H54 (cell line): ENCODE results near the gene SMCO4.

Source experiments
- DNase-seq: peaks from one replicate; pipeline ENCODE4 v3.0.0; 2011; ENCODE audit warnings: low spot score, mixed read lengths; ENCODE audit not compliant: insufficient read length
- FAIRE-seq: peaks from 3 replicates; lab custom pipeline; 2011; peaks lifted over from hg19 to GRCh38; lab: Jason Lieb, UNC
- POLR2A ChIP-seq: IDR thresholded peaks from 2 replicates; pipeline ENCODE4 v1.6.1; 2011; ENCODE audit warnings: low read depth, mild to moderate bottlenecking, low read length

The SMCO4 gene

GRCh38 chr11:93529707-93530467 is 13.3 kb downstream of the SMCO4 start:
- no peak for TF ChIP-seq POLR2A
- DNase-seq = no peak
- no peak for FAIRE-seq

DNA sequence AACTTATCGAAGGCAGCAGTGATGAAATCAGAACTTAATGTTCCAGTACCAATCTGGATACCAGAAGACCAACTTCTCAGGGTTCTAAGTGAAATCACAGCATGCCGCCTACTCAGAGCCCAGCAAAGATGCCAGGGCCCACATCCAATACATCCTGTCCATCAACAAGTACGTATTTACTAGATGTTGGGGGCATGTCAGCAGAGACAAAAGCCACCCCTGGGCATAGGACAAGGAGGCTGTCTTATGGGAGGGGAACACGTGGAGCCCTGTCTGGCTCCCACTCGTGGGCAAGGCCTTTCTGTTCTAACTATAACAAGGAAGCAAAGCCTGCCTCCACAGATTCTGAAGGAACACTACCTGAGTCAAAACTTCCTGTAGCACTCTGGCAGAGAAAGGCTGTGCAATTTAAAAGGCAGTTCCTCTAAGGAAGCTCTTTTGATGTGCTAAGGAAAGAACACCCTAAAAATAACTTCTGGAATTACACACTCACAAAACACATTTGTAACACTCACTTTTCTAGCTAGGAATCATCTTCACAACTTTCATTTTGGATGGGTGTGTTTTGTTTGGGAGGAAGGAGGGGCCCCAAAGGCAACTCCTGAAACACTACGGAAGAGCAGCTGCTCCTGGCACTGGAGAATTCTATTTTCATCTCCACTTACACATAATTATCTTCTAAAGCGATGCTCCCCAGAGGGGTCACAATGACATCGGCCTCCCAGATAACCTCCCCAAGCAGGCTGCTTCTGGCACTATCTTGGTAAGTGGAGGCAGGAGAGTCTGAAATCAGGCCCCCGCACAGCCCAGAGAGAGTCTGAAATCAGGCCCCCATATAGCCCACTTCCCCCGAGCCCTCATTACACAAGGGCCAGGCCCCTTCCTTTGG is 14.2 kb downstream of the SMCO4 start:
- TF ChIP-seq POLR2A = no peak
- no peak for DNase-seq
- FAIRE-seq = no peak

DNA sequence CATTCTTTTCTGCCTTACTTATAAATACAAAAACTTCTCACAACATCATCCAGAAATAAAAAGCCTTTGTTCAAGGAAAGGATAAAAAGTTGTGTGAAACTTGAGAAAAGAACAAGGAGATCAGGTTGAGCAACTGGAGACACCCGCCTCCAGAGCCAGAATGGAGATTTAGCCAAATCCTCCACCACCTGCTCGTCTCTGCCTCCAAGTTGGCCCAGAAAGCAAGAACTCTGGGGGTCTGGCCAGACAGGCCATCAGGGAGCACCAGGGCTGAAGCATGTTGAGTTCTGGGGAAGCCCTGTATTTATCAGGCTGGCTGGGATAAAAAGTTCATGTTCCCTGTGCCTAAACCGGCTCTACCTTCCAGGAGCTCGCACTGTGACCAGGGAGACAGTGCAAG is 14.9 kb downstream of the SMCO4 start:
- DNase-seq (no peak), FAIRE-seq (no peak)
- TF ChIP-seq POLR2A = no peak

DNA sequence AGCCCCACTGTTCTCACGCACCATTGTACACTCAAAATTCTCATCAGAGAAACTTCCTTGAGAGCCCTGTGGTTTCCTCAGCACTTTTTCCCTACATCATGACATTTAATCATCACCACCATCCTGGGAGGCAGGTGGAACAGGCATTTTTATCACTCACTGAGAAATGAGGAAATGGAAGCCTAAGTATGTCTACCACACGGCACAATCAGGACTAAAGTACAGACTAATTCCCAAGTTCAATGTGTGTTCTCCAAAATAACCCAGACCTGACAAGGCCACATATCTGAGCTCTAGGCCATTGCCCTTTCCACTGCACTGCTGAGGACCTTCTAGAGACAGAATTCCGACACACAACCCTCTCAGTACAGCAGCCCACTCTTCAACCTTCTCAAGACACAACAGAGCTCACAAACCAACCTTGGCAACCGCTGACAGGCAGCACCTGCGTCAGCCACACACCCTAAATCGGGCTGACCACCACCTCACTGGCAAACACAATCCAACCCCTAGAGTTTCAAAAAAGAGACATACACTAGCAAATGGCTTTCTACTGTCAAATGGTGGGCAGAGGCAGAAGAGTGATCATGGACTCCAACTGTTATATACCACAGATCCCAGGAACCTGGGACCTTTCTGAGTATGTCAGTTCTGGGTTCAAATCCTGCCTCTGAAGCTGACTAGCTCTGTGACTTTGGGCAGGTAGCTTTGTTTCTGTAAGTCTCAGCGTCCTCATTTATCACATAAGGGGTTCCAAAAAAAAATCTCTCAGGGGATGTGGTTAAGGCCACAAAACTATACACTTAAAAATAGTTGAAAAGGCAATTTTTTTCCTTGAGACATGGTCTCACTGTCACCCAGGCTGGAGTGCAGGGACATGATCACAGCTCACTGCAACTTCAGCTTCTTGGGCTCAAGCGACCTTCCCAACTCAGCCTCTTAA is 16.3 kb downstream of the SMCO4 start:
- FAIRE-seq (no peak), DNase-seq (no peak)
- no peak for TF ChIP-seq POLR2A

GRCh38 chr11:93526346-93526633 is 16.9 kb downstream of the SMCO4 start:
- TF ChIP-seq POLR2A = no peak
- no peak for DNase-seq
- no peak for FAIRE-seq

GRCh38 chr11:93525601-93526345 is 17.4 kb downstream of the SMCO4 start:
- FAIRE-seq = no peak
- TF ChIP-seq POLR2A = no peak
- DNase-seq = no peak

DNA sequence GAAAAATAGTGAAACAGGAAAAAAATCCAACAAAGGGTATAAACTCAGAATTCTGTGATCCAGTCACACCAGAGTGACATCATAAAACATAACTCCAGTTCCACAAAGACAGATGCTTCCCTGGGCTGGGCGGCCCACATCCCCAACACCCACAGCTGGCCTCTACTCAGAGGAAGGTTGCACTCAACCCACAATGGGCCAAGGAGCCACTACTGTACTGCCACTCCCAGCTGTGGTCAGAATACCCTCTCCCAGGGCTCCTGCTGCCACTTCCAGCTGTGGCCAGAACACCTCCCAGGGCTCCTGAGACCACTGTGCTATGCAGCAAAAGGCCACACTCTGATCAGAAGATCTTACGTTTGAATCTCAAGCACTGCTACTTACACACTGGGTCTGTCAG is 18.3 kb downstream of the SMCO4 start:
- no peak for FAIRE-seq
- TF ChIP-seq POLR2A = no peak
- DNase-seq = no peak

DNA sequence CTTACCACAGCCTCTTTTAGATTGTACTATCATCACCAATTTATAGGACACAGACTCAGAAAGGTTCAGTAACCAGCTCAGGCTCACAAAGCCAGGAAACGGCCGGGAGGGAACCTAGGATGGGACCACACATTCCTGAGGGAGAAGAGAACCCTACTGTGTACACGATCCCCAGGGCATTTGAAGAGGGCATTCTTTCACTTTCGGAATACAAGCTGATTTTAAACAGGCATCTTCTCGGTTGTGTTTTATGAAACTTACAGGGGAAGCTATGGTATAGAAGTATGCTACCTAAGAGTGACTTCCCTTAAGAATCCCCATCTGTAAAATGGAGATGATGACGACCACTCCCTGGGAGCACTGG is 19.0 kb downstream of the SMCO4 start:
- FAIRE-seq = no peak
- no peak for DNase-seq
- TF ChIP-seq POLR2A = no peak

DNA sequence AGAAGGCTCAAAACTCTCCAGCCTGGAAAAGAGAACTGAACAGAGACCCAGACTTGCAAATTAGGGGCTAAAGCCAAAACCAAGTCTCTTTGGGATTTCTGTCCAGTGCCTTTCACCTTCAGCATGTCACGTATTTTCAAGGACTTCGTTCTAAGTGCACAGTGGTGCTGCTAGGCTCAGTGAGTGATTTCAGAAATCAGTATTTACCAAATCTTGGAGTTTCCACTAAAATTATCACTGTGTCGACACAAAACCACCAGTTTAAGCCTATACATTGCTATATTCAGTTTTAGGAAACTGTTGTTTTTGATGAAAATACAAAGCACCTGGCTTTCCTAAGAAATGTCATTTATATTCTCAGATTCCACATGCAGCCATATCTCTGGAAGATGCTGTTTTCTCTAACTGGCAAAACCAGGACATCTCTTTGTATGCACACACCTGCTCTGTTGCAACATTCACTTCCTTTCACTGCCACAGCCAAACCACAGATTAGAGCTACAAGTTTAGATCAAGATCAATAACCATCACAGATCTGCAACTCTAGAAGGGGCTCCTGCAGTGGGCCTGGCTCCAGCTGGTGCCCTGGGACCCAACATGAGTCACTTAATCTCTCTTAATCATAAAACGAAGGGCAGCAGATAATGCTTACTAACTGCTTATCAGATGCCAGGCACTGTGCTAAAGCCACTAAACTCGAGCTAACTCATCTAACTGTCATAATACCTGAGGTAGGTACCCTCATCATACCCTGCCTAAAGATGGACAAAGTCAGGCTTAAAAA is 22.3 kb downstream of the SMCO4 start:
- FAIRE-seq = no peak
- DNase-seq = no peak
- TF ChIP-seq POLR2A = no peak

DNA sequence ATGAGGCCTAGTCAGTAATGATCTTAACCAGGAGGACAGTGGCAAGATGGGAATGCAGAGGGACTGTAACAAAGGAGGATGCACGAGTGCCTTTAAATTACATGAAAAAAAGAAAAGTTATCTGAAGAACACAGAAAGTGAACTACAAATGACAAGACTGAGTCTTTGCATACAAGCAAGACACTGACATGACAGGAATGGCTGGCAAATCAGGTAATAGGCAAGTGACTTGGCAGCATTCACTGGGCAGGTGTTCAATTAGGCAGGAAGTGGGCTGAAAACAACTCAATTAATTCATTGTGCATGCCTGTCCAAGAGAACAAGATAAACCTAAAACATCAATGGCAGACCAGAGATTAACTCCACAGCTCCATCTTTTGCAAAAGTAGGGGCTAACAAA is 24.0 kb downstream of the SMCO4 start:
- DNase-seq (no peak), FAIRE-seq (no peak)
- TF ChIP-seq POLR2A = no peak

DNA sequence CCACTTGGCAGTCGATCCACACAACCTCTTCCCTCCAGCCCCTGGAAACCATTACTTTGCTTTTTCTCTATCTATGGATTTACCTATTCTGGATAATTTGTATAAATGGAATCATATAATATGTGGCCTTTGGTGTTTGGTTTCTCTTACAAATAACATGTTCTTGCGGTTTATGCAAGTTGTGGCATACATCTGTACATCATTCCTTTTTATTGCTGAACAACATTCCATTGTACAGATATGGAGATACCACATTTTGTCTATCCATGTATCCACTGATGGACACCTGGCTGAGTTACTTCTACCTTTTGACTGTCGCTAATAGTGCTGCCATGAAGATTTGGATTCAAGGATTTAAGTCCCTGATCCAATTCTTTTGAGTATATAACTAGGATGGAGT is 25.1 kb downstream of the SMCO4 start:
- TF ChIP-seq POLR2A = no peak
- no peak for FAIRE-seq
- no peak for DNase-seq

- no peak for DNase-seq
- TF ChIP-seq POLR2A = no peak
- no peak for FAIRE-seq
Observed at GRCh38 chr11:93517611-93518010, 25.6 kb downstream of the SMCO4 start.
